IMR-90 (cell line): ENCODE measurements around the gene CASS4. TPM values are rescaled to one million over a fixed set of nuclear protein-coding genes. Genes with fewer than 3 reads are reported as not detected.

Experiments used
- ATAC-seq: fragments of 200-7000 bp; cut with Tn5 transposase; 2 replicates; pipeline ENCODE4 v1.9.1; 2020; ENCODE audit warnings: low read depth, mild to moderate bottlenecking, moderate library complexity
- BruUV-seq: library from RNA; stranded (reverse); fragments of 400-500 nt; replicated peaks from 2 replicates; lab custom pipeline; 2021; lab: Mats Ljungman, UMichigan
- CTCF ChIA-PET: fragments of 300-600 bp; formaldehyde crosslinking; extraction: SDS; loops from one replicate; lab custom pipeline; 2021; ENCODE audit warnings: antibody characterized with exemption; lab: Yijun Ruan, JAX
- POLR2A ChIA-PET: fragments of 300-600 bp; sonication (Branson Sonifier 250); formaldehyde crosslinking; loops from one replicate; lab custom pipeline; 2022; ENCODE audit warnings: antibody characterized with exemption; ENCODE audit not compliant: unreplicated experiment; lab: Charles Lee
- DNase-seq: peaks from one replicate; pipeline ENCODE4 v3.0.0; 2013
- H2AFZ ChIP-seq: replicated peaks from 2 replicates; pipeline ENCODE3; 2013; ENCODE audit warnings: low read length, mild to moderate bottlenecking; ENCODE audit not compliant: poor library complexity
- H2AK5ac ChIP-seq: 2 replicates; pipeline ENCODE4 v1.6.1; 2013; ENCODE audit warnings: low read depth, low read length, inconsistent platforms
- H2AK9ac ChIP-seq: replicated peaks from 2 replicates; pipeline ENCODE3; 2013; ENCODE audit warnings: mild to moderate bottlenecking, low read depth, low read length, moderate library complexity; ENCODE audit not compliant: poor library complexity
- H2BK120ac ChIP-seq: 2 replicates; pipeline ENCODE4 v1.6.1; 2013; ENCODE audit warnings: low read depth, low read length, inconsistent platforms
- H2BK15ac ChIP-seq: 3 replicates; pipeline ENCODE4 v1.6.1; 2013; ENCODE audit warnings: low read depth, low read length, inconsistent platforms
- H2BK20ac ChIP-seq: 2 replicates; pipeline ENCODE4 v1.6.1; 2013; ENCODE audit warnings: low read depth, mild to moderate bottlenecking, inconsistent platforms, low read length, moderate library complexity
- H2BK5ac ChIP-seq: 2 replicates; pipeline ENCODE4 v1.6.1; 2013; ENCODE audit warnings: mild to moderate bottlenecking, low read depth, low read length, inconsistent platforms; ENCODE audit not compliant: poor library complexity, severe bottlenecking
- H3K14ac ChIP-seq: replicated peaks from 2 replicates; pipeline ENCODE4 v1.6.1; 2013; ENCODE audit warnings: low read depth, low read length, inconsistent platforms
- H3K18ac ChIP-seq: 2 replicates; pipeline ENCODE4 v1.6.1; 2013; ENCODE audit warnings: low read depth, low read length, control low read depth
- H3K23ac ChIP-seq: 2 replicates; pipeline ENCODE4 v1.6.1; 2013; ENCODE audit warnings: low read depth, low read length, inconsistent platforms
- H3K27ac ChIP-seq: 2 replicates; pipeline ENCODE4 v1.5.1; 2013; ENCODE audit warnings: mild to moderate bottlenecking, control low read depth, low read length; ENCODE audit not compliant: insufficient read depth
- H3K27me3 ChIP-seq: 2 replicates; pipeline ENCODE4 v1.6.1; 2013; ENCODE audit warnings: low read length; ENCODE audit not compliant: control insufficient read depth, insufficient read depth
- H3K36me3 ChIP-seq: 2 replicates; pipeline ENCODE4 v1.6.1; 2013; ENCODE audit warnings: low read length, mixed read lengths; ENCODE audit not compliant: control insufficient read depth, insufficient read depth
- H3K4ac ChIP-seq: 2 replicates; pipeline ENCODE4 v1.6.1; 2013; ENCODE audit warnings: low read depth, low read length, inconsistent platforms
- H3K4me1 ChIP-seq: 2 replicates; pipeline ENCODE4 v1.6.1; 2013; ENCODE audit warnings: low read length, mixed read lengths; ENCODE audit not compliant: control insufficient read depth, insufficient read depth
- H3K4me2 ChIP-seq: 2 replicates; pipeline ENCODE4 v1.6.1; 2013; ENCODE audit warnings: low read depth, mild to moderate bottlenecking, control low read depth, low read length, moderate library complexity
- H3K4me3 ChIP-seq: 2 replicates; pipeline ENCODE4 v1.5.1; 2013; ENCODE audit warnings: low read depth, mild to moderate bottlenecking, control low read depth, low read length, moderate library complexity; ENCODE audit not compliant: insufficient read depth
- H3K56ac ChIP-seq: 2 replicates; pipeline ENCODE4 v1.6.1; 2013; ENCODE audit warnings: low read length, inconsistent platforms; ENCODE audit not compliant: insufficient read depth; ENCODE audit errors: extremely low read depth
- H3K79me1 ChIP-seq, 2 experiments: 2 replicates each; pipeline ENCODE4 v1.6.1; 2013; ENCODE audit warnings: low read length in 2 of 2, inconsistent platforms in 1 of 2, low read depth in 1 of 2
- H3K9ac ChIP-seq: 2 replicates; pipeline ENCODE4 v1.6.1; 2013; ENCODE audit warnings: low read depth, low read length, control low read depth
- H3K9me1 ChIP-seq: 2 replicates; pipeline ENCODE4 v1.6.1; 2013; ENCODE audit warnings: low read length, inconsistent platforms; ENCODE audit not compliant: insufficient read depth
- H3K9me3 ChIP-seq: 2 replicates; pipeline ENCODE4 v1.6.1; 2013; ENCODE audit warnings: low read length; ENCODE audit not compliant: control insufficient read depth, insufficient read depth
- H4K20me1 ChIP-seq: 2 replicates; pipeline ENCODE4 v1.6.1; 2013; ENCODE audit warnings: low read length, inconsistent platforms; ENCODE audit not compliant: insufficient read depth
- H4K5ac ChIP-seq: 2 replicates; pipeline ENCODE4 v1.6.1; 2013; ENCODE audit warnings: mild to moderate bottlenecking, low read depth, low read length, control low read depth
- H4K8ac ChIP-seq, 2 experiments: 2 replicates each; pipeline ENCODE4 v1.6.1; 2013; ENCODE audit warnings: low read depth in 2 of 2, low read length in 2 of 2, control low read depth in 1 of 2, inconsistent platforms in 1 of 2
- H4K91ac ChIP-seq: 2 replicates; pipeline ENCODE4 v1.6.1; 2013; ENCODE audit warnings: low read depth, low read length, inconsistent platforms; ENCODE audit not compliant: insufficient read depth
- POLR2A ChIP-seq: IDR thresholded peaks from 2 replicates; pipeline ENCODE4 v1.6.1; 2012; ENCODE audit warnings: mild to moderate bottlenecking, low read depth, low read length
- RFX5 ChIP-seq: IDR thresholded peaks from 2 replicates; pipeline ENCODE4 v1.8.0; 2012; ENCODE audit warnings: low read depth, mild to moderate bottlenecking, low read length, moderate library complexity
- WGBS, 2 experiments: methylation state at CpG; one replicate each; pipeline versions ENCODE4 v1.1.5 to v1.1.7; 2013; ENCODE audit warnings: missing lambda C conversion rate in 2 of 2; ENCODE audit not compliant: insufficient read length in 1 of 2; ENCODE audit errors: extremely low coverage in 2 of 2; 5-methylcytosine and 5-hydroxymethylcytosine counted together
- dilution Hi-C: fragments of 300-500 bp; cut with HindIII; formaldehyde crosslinking; loops from one replicate; pipeline ENCODE4 v1.14.3; 2018; ENCODE audit warnings: low sequenced_read_pairs; ENCODE audit not compliant: unreplicated experiment
- in situ Hi-C: fragments of 300-500 bp; cut with MboI; formaldehyde crosslinking; loops from 3 replicates; pipeline ENCODE4 v1.14.3; 2019; ENCODE audit warnings: low sequenced_read_pairs, inconsistent platforms, mixed read lengths
- intact Hi-C: fragments of 100-400 bp; cut with micrococcal nuclease; formaldehyde crosslinking; loops from 2 replicates; pipeline ENCODE4 v1.10.0; 2022
- polyA plus RNA-seq, 3 experiments: library from polyadenylated mRNA; depleted of rRNA; stranded (reverse); fragments of >200 nt; gene quantifications; 2 replicates each; pipeline ENCODE4 v1.2.3, GENCODE V29; 2012; ENCODE audit warnings: low replicate concordance in 1 of 3
- total RNA-seq: library from RNA; depleted of rRNA; stranded (reverse); fragments of >200 nt; gene quantifications from 2 replicates; pipeline ENCODE4 v1.2.3, GENCODE V29; 2012

CASS4 gene
- total and polyA plus RNA-seq, 2 of the 4 experiments (the other 2 are of a cell fraction), result 25.8 to 26.5 TPM

- no peak for ATAC-seq
- Histone ChIP-seq H3K79me1 (peaks cover 43 to 65% of the 10 kb centered on the region in 2 experiments), H2BK20ac (no peak overlapping the region), H2BK5ac (peak overlapping the region; percentile 35), H3K4me1 (peaks cover 2% of the 10 kb centered on the region; the same call in 1 of the 2 replicates), H4K91ac (peak overlapping the region; percentile 68; the same call in 1 of the 2 replicates), H4K20me1 (no peaks in the 10 kb centered on the region), H3K14ac (peak overlapping the region; percentile 70), H3K9ac (peak overlapping the region; percentile 90), H2AFZ (peak overlapping the region; percentile 96), H3K18ac (no peak overlapping the region), H3K4me3 (peak overlapping the region; percentile 67), H3K36me3 (peaks cover 13% of the 10 kb centered on the region), H2AK5ac (no peak overlapping the region), H3K9me3 (no peaks in the 10 kb centered on the region), H3K27me3 (no peaks in the 10 kb centered on the region), H2AK9ac (no peak overlapping the region), H3K23ac (peak overlapping the region; percentile 88), H3K4ac (peak overlapping the region; percentile 59), H3K9me1 (peaks cover 15% of the 10 kb centered on the region), H3K4me2 (peak overlapping the region; percentile 90), H2BK120ac (no peak overlapping the region), H3K27ac (peak overlapping the region; percentile 19; the same call in 1 of the 2 replicates), H3K56ac (peak overlapping the region; percentile 75), H4K8ac (peak overlapping the region; percentile 34 to 41; a peak in 3 of 4 replicates), H2BK15ac (no peak overlapping the region), H4K5ac (no peak overlapping the region)
- TF ChIP-seq POLR2A (peak; percentile 21; the same call in 1 of the 2 replicates), RFX5 (no peak)
- CTCF ChIA-PET, result interaction anchor here (0.6 kb wide), 1 partner anchor 149 kb away, joined by 3 read pairs; no protein-coding TSS in a partner anchor
- POLR2A ChIA-PET, result no interaction called here
- DNase-seq, result no peak
- in situ Hi-C loops, result loop anchor here (25.0 kb wide), 1 partner anchor 971 kb away; the partner anchor contains the start of gene RAE1
- TSS peak; percentile 83 for BruUV-seq
- dilution Hi-C loops, result no loop called here
- WGBS, 2 experiments, result 12% methylated on average over 7 of the region's 10 CpGs; no CpG with 5 or more reads in 1 of the 2 experiments
- intact Hi-C loops, result no loop called here
Measured at GRCh38 chr20:56391037-56391436, 21.0 kb upstream of the CASS4 start.
